ENCODE results near the gene MIOX.
A peak's percentile ranks its signal among the peaks of the same experiment; 100 is the strongest.

Gene MIOX

DNA sequence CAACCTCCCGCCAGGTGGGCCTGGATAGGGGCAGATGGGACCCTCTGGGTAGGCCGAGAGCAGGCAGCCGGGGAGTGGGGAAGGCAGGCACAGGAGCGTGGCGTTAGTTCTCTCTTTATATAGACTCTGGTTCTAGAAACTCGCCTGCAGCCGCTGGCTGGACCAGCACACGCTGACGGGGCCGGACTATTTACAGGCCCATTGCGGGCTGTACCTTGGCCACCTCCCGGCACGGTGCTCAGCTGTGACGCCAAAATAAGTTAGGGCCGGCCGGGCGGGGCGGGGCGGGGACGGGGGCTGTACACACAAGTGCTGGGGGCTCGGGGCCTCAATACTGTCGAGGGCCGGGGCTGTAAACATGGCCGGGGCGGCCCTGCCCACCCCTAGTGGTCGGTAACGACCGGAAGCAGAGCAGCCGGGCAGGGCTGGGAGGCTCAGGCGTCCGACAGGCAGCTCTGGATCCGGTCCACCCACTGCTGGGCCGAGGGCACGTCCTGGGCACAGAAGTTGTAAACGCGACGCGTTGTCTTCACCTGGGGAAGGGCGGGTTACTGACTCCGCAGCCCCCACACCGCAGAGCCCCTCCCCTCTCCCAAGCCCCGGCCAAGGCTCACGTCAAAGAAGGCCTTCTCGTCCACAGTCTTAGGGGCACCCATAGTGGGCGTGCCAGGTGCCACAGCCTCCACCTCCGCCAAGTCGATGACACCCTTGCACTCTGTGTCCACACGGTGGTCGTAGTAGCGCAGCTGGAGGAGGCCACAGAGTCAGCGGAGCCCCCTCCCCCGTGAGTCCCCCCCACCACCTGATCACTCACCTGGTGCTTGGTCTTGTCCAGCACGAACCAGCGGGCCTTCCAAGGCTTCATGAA, 39.7 kb upstream of the MIOX start:
- H3K27ac ChIP-seq, result peak overlapping the region; percentile 57; the same call in 1 of the 2 replicates
- TF ChIP-seq, protein P1, sequence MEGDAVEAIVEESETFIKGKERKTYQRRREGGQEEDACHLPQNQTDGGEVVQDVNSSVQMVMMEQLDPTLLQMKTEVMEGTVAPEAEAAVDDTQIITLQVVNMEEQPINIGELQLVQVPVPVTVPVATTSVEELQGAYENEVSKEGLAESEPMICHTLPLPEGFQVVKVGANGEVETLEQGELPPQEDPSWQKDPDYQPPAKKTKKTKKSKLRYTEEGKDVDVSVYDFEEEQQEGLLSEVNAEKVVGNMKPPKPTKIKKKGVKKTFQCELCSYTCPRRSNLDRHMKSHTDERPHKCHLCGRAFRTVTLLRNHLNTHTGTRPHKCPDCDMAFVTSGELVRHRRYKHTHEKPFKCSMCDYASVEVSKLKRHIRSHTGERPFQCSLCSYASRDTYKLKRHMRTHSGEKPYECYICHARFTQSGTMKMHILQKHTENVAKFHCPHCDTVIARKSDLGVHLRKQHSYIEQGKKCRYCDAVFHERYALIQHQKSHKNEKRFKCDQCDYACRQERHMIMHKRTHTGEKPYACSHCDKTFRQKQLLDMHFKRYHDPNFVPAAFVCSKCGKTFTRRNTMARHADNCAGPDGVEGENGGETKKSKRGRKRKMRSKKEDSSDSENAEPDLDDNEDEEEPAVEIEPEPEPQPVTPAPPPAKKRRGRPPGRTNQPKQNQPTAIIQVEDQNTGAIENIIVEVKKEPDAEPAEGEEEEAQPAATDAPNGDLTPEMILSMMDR (IDR thresholded peaks at IDR 0.05), result no peak
- TF ChIP-seq ZFX (IDR thresholded peaks at IDR 0.05; ENCODE audit: borderline replicate concordance), result no peak

DNA sequence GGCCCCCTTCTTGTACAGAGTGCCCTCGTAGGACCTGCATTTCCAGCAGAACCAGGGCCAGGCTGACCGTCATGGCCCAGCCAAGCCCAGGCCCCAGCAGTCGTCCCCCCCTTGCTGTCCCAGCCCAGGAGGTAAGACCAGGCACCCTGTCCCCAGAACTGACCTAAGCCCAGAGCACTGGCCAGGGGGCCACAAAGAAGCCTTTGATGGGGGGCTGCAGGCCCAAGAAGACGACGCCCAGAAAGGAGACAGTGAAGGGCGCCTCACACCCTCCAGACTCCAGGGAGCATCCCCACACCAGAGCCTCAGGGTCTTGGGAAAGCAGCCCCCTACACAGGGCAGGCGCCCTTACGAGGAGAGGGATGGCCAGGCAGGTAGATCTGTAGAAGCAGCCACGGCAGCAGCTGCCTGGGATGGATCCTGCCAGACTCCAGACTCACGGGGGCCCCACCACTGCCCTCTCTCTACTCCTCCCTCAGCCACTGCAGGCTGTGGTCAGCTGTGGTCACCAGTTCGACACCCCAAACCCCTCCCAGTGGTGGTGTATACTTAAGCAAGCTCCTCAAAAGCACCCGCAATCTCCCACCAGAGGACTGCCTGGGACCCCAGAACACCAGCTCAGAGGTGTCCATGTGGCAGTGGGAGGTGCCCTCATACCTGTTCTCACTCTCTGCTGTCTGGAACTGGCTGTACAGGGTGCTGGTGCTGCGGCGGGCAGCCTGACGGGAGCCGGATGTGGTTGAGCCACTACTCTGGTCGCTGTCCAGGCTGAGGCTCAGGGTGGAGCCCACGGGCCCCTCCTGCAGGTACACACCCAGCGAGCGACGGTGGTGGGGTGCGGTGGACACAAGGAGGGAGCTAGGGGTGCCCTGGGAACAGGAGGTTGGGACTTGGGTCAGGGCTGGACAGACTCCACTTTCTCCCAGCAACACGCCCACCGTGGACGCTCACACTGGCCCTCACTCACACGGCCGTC, 38.8 kb upstream of the MIOX start:
- H3K27ac ChIP-seq, result no peak overlapping the region
- no peak for TF ChIP-seq ZFX (IDR thresholded peaks at IDR 0.05; ENCODE audit: borderline replicate concordance)
- TF ChIP-seq, protein P1 (IDR thresholded peaks at IDR 0.05), result no peak

DNA sequence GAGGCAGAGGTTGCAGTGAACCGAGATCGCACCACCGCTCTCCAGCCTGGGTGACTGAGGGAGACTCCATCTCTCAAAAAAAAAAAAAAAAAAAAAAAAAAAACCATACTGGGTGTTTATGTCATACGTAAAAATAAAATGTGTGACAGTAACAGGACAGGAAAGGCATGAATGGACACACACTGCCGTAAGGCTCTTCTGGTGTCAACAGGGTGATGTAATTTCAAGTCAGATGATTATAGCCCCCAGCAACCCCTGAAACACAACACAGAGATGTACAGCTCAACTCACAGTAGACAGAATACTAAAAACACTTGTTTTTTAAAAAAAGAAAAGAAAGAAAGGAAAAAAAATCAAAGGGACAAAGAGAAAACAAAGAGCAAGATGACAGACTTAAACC, 34.0 kb upstream of the MIOX start:
- peak overlapping the region; percentile 22; the same call in 1 of the 2 replicates for H3K27ac ChIP-seq
- TF ChIP-seq, protein P1 (IDR thresholded peaks at IDR 0.05), result no peak
- TF ChIP-seq ZFX (IDR thresholded peaks at IDR 0.05; ENCODE audit: borderline replicate concordance), result no peak

DNA sequence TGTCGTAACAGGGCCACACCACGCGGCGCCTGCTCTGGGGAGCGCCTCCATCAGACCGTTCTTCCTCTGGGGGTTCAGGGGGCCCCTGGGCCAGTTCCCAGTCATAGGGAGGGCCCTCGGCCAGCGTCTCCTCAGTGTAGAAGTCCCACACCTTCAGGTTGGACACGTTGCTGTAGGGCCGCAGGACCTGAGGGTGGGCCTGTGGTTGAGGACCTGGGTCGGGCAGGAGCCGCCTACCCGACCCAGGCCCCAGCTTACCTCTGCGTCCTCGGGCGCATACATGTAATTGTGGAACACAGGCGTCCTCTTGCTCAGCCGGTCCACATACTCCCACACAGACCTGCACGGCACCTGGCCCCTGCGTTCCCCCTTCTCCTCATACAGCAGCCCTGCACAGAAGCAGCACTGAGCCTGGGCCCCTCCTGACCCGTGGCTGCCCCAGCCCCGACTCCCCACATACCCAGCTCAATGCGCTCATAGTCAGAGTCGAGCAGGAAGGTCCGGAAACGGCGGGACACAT, 32.0 kb upstream of the MIOX start:
- H3K27ac ChIP-seq, result no peak overlapping the region
- no peak for TF ChIP-seq ZFX (IDR thresholded peaks at IDR 0.05; ENCODE audit: borderline replicate concordance)
- TF ChIP-seq, protein P1 (IDR thresholded peaks at IDR 0.05), result no peak

DNA sequence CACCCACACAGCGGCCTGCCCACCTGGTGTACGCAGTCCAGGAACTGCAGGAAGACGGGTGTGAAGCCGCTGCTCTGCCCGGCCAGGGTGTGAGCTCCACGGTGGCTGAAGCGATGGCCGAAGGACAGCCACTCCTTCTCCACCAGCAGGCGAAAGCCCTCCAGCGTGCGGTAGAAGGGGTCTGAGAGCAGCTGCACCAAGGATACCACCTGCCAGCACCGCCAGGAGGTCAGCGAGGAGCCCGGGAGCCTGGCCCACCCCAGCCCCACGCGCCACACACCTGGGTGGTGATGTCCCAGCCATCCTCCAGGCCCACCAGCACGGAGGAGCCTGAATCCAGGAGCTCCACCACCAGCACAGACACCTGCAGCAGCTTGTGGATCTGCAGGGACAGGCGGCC, 31.5 kb upstream of the MIOX start:
- no peak for TF ChIP-seq ZFX (IDR thresholded peaks at IDR 0.05; ENCODE audit: borderline replicate concordance)
- TF ChIP-seq, protein P1 (IDR thresholded peaks at IDR 0.05), result no peak
- H3K27ac ChIP-seq, result no peak overlapping the region

DNA sequence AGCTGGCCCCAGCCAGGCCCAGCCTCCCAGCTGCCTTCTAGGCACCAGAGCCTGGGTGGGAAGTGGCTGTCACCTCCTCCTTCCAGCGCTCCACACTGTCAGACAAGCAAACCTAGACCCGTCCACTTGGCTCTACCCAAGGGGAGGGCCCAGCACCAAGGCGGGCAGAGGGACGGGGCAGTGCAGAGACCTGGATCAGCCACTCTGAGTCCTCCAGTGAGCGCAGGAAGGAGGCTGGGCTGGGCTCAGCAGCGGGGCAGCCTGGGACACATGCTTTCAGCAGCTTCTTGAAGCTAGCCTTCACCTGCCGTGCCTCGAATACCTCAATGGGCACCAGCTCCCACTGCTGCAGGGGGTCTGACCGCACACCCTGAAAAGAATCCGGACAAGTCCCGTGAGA, 30.6 kb upstream of the MIOX start:
- no peak overlapping the region for H3K27ac ChIP-seq
- TF ChIP-seq ZFX (IDR thresholded peaks at IDR 0.05; ENCODE audit: borderline replicate concordance), result no peak
- TF ChIP-seq, protein P1 (IDR thresholded peaks at IDR 0.05), result no peak

Data from 22Rv1 (cell line).